Esophagus muscularis mucosa (tissue), 3 donors: ENCODE results near the gene ANKRD36.

Experiments used
- POLR2AphosphoS5 ChIP-seq, 2 donors: sonication (generic); formaldehyde crosslinking; IDR thresholded peaks; one replicate each; pipeline ENCODE4 v1.6.1; 2017; ENCODE audit warnings: antibody characterized with exemption in 2 of 2
- TF ChIP-seq, protein P1 (sequence below), 3 experiments: fragments of 200-600 bp in 2 of 3; fragments of 450-650 bp in 1 of 3; sonication (generic) in 2 of 3; IDR thresholded peaks; one replicate each; pipeline ENCODE4 v1.5.1; 2017 to 2019; ENCODE audit warnings: antibody characterized with exemption in 3 of 3, mild to moderate bottlenecking in 2 of 3, moderate library complexity in 1 of 3

DNA sequence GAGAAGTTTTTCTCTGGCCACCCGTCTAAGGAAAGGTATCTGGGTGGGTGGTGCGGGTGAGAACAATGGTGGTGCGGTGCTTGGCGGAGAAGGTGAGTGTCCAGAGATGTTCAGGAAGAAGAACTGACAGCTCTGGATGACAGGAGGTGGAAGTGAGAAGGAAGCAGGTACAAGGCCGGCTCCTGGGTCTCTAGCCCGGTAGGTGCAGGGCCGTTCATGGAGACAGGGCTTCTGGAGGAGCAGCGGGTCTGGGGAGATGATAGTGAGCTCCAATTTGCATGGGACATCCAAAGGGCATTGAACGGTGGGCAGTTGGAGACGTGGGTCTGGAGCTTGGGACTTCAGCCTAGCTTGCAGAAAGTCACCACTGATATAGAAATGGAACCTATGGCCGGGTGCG lies 17.3 kb upstream of the ANKRD36 start:
- TF ChIP-seq, protein P1, sequence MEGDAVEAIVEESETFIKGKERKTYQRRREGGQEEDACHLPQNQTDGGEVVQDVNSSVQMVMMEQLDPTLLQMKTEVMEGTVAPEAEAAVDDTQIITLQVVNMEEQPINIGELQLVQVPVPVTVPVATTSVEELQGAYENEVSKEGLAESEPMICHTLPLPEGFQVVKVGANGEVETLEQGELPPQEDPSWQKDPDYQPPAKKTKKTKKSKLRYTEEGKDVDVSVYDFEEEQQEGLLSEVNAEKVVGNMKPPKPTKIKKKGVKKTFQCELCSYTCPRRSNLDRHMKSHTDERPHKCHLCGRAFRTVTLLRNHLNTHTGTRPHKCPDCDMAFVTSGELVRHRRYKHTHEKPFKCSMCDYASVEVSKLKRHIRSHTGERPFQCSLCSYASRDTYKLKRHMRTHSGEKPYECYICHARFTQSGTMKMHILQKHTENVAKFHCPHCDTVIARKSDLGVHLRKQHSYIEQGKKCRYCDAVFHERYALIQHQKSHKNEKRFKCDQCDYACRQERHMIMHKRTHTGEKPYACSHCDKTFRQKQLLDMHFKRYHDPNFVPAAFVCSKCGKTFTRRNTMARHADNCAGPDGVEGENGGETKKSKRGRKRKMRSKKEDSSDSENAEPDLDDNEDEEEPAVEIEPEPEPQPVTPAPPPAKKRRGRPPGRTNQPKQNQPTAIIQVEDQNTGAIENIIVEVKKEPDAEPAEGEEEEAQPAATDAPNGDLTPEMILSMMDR (IDR thresholded peaks at IDR 0.05): no peak
- TF ChIP-seq POLR2AphosphoS5 (IDR thresholded peaks at IDR 0.05): no peak
